Keratinocyte (primary cell): ENCODE measurements around the gene PRSS1.

ENCODE experiments used
- CTCF ChIP-seq, 3 experiments: IDR thresholded peaks in 1 of 3; conservative IDR thresholded peaks in 1 of 3; optimal IDR thresholded peaks in 1 of 3; 2 replicates in 2 of 3; 3 replicates in 1 of 3; pipeline versions ENCODE3 to v1.5.1; 2011; ENCODE audit warnings: low read length in 3 of 3, mild to moderate bottlenecking in 3 of 3, moderate library complexity in 2 of 3, control low read depth in 1 of 3, inconsistent platforms in 1 of 3; ENCODE audit not compliant: insufficient read depth in 2 of 3; ENCODE audit errors: extremely low read depth in 1 of 3
- EZH2 ChIP-seq: IDR thresholded peaks from one replicate; pipeline ENCODE4 v1.6.1; 2012; ENCODE audit warnings: inconsistent platforms, mild to moderate bottlenecking, low read length, moderate library complexity

DNA sequence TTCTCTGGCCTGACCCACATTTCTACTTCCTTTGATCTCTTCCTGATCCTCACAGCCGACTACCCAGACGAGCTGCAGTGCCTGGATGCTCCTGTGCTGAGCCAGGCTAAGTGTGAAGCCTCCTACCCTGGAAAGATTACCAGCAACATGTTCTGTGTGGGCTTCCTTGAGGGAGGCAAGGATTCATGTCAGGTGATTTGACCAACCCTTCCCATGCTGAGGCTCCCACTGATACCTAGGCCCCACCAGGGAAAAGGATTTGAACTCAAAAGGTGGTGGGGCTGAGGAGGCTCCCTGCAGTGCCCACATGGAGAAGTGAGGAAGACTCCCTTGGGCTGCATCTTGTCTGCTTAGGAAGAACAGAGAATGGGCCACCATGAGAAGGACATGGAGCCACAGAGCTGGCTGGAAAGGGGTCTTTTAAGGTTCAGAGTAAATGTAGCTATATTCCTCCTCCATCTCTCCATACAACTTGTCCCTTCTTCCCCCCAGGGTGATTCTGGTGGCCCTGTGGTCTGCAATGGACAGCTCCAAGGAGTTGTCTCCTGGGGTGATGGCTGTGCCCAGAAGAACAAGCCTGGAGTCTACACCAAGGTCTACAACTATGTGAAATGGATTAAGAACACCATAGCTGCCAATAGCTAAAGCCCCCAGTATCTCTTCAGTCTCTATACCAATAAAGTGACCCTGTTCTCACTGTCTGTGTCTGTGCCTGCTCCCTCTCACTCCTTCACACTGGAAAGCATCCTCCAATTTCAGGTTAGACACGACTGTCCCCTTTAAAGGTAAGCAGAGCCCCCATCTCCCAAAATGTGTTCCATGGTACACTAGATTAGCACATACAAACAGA lies 3.3 kb downstream of the PRSS1 start:
- no peak for TF ChIP-seq CTCF (optimal IDR thresholded peaks at IDR 0.05 in 1 of 3, IDR thresholded peaks at IDR 0.05 in 1 of 3, conservative IDR thresholded peaks at IDR 0.05 in 1 of 3; ENCODE audit: extremely low read depth in 1 of 3, insufficient read depth in 2 of 3, low read length in 3 of 3)
- no peak for TF ChIP-seq EZH2
